GM19043 (cell line): ENCODE measurements around the gene RSL24D1.
A peak's percentile ranks its signal among the peaks of the same experiment; 100 is the strongest.
"Not testable (repeated sequence)": the region's sequence is repeated elsewhere in the genome, so short reads cannot be mapped to it uniquely, and the experiment has no call there.

ENCODE experiments used
- ATAC-seq: cut with Tn5 transposase; IDR thresholded peaks from one replicate; pipeline ENCODE4 v1.9.1; 2021; ENCODE audit warnings: low read depth; ENCODE audit not compliant: unreplicated experiment

The RSL24D1 gene

GRCh38 chr15:55220606-55221005 lies 23.9 kb upstream of the RSL24D1 start:
- ATAC-seq: no peak

GRCh38 chr15:55218056-55218455 lies 21.3 kb upstream of the RSL24D1 start:
- no peak for ATAC-seq

- ATAC-seq: no peak
Observed at GRCh38 chr15:55204464-55204863, 7.7 kb upstream of the RSL24D1 start.

- ATAC-seq: no peak
Observed at GRCh38 chr15:55202206-55202605, 5.5 kb upstream of the RSL24D1 start.

GRCh38 chr15:55198706-55199105 lies 2.0 kb upstream of the RSL24D1 start:
- no peak for ATAC-seq

- ATAC-seq: no peak
Observed at GRCh38 chr15:55197719-55198118, 978 bp upstream of the RSL24D1 start.

GRCh38 chr15:55197362-55197705 lies 593 bp upstream of the RSL24D1 start:
- peak; percentile 17 for ATAC-seq

GRCh38 chr15:55195996-55196395 lies 745 bp downstream of the RSL24D1 start:
- ATAC-seq: no peak

GRCh38 chr15:55194256-55194655 lies 2.5 kb downstream of the RSL24D1 start:
- no peak for ATAC-seq

GRCh38 chr15:55186331-55186730 lies 10.4 kb downstream of the RSL24D1 start:
- no peak for ATAC-seq

- ATAC-seq: no peak
Observed at GRCh38 chr15:55183679-55184078, 13.1 kb downstream of the RSL24D1 start.

GRCh38 chr15:55179141-55179540 lies 17.6 kb downstream of the RSL24D1 start:
- ATAC-seq: no peak

GRCh38 chr15:55170361-55170760 lies 26.4 kb downstream of the RSL24D1 start:
- ATAC-seq: no peak

GRCh38 chr15:55168350-55168974 lies 28.3 kb downstream of the RSL24D1 start:
- peak; percentile 94 for ATAC-seq

GRCh38 chr15:55164284-55164683 lies 32.5 kb downstream of the RSL24D1 start:
- no peak for ATAC-seq

- no peak for ATAC-seq
Observed at GRCh38 chr15:55151631-55152030, 45.1 kb downstream of the RSL24D1 start.

- not testable (repeated sequence) for ATAC-seq
Observed at GRCh38 chr15:55143132-55143531, 53.6 kb downstream of the RSL24D1 start.

GRCh38 chr15:55133972-55134371 lies 62.8 kb downstream of the RSL24D1 start:
- no peak for ATAC-seq

- ATAC-seq: no peak
Observed at GRCh38 chr15:55132672-55133071, 64.1 kb downstream of the RSL24D1 start.
